HS-5 (cell line): ENCODE results near the gene STARD3.

Experiments used
- DNase-seq: peaks from one replicate; pipeline ENCODE4 v3.0.0-alpha.2; 2012; ENCODE audit warnings: low read depth

Gene STARD3

DNA sequence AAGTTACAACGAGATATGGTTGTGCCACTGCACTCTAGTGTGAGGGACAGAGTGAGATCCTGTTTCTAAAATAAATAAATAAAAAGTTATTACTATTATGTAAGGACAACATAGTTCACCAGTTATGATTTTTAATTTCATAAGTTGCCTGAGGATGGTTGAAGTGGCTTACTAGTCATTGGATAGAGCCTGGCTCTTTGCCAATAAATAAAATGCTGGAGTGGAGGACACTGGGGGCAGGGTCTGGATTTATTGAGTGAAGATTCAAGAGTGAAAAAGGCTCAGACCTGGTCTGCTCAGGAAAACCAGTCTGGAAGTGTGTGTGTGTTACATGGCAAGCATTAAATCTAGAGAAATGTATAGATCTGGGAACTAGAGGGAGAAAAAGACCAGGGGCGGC lies 2.1 kb downstream of the STARD3 start:
- no peak for DNase-seq

DNA sequence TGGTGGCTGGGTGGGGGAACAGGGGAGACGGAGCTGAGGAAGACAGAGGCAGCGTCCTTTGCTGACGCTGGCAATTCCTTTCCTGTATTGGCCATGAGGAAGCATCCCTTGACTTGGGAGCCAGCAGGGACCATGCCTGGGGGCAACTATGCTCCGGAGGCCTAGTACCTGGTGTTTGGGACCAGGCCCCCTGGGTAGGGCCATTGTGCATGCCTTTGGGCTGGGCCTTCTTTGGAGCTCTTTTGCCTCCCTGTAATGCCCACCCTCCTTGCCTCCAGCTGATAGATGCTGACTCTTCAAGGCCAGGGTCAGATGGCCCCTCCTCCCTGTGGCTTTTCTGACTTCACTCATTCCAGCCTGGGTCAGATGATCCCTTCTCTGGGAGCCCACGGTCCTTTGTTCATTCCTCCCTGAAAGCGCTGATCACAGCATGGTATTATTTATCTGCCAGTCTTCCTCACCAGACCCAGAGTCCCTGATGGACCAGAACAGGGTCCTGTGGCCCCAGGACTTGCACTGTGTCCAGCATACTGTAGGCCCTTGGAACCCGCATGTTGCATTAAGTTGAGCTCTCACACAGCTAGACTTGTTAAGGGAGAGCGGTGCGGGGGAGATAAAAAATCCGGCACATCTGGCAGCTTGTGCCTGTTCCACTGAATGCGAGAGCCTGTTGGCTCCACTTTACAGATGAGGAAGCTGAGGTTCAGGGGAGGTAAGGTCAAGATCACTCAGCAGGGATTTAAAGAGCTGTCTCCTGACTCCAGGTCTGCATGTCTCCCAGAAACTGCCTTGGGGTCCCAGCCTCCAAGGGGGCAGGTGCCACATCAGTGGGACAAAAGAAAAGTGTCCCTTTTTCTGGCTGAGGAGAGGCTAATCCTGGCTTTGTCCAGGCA lies 2.9 kb downstream of the STARD3 start:
- no peak for DNase-seq

DNA sequence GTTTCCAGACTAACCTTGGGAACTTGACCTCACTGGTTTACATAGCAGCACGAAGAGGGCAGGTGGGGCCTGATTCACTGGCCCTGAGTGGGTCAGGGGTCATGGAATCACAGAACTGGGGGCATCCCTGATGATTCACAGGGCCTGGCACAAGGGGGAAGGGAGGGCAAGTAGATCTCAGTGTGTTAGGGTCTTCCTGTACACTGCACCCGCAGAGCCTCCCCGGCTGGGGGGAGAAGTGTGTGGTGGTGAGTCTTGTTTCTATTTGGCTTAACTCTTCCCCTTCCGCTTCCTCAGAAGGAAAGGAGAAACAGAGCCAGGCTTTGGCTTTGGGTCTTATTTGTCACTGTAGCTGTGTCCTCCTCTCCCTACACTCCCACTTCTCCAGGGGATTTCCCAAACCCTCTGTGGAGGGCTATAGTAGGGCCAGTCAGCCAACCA lies 3.7 kb downstream of the STARD3 start:
- no peak for DNase-seq

DNA sequence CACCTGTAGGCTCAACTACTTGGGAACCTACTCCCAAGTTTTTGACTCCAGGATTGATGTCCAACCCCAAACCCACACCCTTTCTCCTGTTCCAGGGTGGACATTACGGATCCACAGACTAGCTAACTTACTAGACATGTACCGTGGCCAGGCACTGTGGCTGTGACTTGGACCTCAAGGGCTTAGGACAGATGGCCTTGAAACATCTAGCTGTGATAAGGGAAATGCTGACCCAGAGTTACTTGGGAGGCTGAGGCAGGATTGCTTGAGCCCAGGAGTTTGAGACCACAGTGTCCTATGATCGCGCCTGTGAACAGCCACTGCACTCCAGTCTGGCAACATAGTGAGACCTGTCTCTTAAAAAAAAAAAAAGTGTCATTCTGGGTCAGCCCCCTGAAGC lies 4.2 kb downstream of the STARD3 start:
- no peak for DNase-seq

DNA sequence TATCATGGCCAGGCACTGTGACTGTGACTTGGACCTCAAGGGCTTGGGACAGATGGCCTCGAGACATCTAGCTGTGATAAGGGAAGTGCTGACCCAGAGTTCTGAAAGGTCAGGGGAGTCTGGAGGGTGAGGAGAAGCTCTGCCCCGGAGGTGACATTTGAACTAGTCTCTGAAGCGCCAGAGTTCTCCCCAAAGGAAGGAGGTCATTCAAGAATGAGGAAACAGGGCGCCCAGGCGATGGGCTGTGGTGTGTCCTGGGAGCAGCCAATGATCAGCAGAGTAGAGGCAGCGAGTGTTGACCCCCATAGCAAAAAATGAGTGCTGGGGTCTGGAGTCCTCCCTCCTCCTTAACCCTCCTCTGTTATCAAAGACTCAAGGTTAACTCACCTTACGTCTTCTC lies 4.9 kb downstream of the STARD3 start:
- DNase-seq = no peak

DNA sequence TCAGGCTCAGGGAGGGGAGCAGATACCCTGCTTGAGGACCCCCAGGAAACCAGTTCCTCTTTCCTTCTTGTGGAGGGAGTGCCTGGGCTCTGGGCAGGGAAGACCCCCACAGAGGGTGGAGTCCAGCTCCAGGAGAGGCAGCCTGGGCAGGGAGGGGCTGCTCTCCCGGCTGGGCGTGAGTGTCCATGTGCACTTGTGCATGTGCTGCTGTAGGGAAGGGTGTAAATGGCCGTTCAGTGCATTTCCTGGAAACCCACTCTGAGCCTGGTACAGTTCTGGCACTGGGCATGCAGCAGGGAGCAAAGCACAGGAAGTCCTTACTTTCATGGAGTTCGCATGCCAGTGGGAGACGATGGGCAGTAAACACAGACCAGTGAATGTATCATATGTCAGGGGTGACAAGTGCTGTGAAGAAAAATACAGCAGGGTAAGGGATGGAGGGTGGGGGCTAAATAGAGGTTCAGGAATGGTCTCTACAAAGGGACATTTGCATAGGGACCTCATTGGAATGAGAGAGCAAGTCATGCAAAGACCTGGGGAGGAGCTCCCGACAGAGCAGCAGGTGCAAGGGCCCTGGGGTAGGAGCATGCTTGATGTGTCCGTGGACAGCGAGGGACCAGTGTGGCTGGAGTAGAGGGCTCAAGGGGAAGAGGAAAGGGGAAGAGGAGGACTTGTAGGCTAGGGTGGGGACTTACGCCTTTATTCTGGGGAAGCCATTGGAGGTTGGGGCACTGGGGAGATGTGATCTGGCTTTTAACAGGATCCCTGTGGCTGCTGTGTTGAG lies 5.5 kb downstream of the STARD3 start:
- DNase-seq = no peak

DNA sequence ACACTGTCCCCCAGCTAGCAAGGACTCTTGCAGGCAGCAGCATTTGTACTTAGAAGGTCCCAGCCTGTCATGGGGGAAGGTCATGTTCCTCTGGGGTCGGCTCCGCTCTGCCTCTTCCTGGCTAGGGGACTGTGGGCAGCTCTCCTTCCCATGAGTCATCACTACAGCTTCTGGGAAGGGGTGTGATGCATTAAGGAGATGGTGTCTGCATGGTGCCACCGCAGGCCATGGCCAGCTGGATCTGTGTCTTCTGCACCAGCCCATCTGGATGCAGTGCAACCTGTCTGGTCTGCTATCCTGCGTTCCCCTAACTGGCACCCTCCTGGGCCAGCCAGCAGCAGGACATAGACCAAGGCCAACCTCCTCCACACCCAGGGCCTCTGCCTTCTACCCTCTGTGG lies 6.3 kb downstream of the STARD3 start:
- no peak for DNase-seq

DNA sequence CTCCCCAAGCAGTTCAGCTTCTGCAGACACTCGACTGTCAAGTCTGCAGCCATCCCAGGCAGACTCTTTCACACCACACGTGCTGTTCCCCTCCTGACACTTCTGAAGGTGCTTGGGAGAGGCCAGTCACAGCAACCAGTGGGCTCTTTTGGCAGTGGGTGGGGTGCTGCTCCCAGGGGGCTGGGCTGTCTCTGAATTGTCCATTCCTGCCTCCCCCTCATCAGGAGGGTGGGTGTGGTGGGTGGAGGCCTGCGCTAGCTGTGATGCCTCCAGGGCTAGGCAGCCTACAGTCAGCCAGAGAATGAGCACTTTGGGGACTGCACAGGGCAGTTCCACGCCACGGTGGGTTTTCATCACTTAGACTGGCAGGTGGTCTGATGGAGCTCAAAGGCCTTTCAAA lies 10.3 kb downstream of the STARD3 start:
- DNase-seq = no peak

DNA sequence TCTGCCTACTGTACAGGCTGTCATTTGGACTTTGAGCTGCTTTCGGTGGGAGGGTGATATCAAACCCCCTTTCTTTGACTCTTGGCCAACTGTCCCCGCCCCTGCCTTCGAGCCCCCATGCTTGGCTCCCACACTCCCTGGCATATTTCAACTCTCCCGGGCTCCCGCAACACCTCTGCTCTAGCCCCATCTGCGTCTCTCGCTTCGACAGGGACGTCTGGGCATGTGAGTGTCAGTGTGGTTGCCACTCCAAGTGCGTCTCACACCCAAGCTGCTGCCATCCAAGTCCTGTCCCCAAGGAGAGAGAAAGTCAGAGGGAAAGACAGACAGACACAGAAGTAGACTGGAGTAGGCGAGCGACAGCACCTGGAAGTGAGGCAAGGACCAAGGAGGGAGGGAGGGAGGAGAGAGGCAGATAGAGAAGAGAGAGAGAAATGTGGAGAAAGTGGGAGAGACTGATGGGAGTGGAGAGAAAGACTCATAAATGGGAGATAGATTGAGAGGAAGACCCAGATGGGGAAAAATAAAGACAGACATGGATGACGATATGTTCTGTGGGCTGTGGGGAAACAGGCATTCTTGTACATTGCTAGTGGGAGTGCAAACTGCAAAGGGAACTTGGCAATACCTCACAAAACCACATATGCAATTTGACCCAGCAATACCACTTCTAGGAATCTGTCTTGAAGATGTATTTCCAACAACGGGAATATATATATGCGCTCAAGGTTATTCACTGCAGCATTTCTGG lies 11.8 kb downstream of the STARD3 start:
- DNase-seq = no peak

DNA sequence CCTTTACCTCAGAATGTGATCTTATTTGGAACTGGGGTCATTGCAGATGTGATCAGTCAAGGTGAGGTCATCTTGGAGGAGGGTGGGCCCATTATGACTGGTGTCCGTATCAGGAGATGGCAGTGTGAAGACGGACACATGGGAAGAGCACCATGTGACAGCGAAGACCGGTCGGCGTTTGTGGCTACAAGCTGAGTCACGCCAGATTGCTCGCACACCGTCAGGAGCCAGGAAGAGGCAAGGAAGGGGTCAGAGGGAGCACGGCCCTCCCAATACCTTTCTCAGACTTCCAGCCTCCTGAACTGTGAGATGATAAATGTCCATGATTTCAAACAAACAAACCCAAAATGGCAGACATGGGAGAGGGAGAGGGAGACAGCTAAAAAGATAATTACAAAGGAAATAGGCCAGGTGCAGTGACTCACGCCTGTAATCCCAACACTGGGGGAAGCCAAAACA lies 13.2 kb downstream of the STARD3 start:
- DNase-seq = no peak

DNA sequence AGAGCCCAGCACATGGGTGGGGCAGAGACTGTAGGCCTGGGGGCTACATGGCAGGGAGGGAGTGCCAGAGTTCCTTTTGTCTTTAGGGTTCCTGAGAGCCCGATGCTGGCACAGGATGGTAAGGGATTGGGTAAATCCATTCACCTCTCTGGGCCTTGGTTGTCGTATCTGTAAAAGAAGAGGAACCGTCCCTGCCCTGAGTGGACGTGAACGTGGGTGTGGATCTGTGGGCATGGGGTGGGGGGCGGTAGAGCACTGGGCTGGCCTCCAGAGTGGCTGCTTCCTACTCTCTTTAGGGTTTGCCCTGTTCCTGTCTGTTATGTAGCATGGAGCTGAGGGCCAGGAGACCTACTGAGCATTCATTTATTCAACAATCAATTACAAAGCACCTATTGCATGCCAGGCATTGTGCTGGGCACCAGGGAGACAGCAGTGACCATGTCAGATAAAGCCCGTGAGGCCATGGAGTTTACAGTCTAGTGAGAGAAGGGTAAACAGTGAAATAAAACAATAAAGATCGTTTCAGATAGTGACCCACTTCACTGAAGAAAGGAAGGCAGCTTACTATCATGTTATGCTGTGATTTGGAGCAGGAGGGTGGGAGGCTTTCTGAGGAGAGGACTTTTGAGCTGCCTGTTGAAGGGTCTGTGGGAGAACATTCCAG lies 15.1 kb downstream of the STARD3 start:
- DNase-seq = no peak

DNA sequence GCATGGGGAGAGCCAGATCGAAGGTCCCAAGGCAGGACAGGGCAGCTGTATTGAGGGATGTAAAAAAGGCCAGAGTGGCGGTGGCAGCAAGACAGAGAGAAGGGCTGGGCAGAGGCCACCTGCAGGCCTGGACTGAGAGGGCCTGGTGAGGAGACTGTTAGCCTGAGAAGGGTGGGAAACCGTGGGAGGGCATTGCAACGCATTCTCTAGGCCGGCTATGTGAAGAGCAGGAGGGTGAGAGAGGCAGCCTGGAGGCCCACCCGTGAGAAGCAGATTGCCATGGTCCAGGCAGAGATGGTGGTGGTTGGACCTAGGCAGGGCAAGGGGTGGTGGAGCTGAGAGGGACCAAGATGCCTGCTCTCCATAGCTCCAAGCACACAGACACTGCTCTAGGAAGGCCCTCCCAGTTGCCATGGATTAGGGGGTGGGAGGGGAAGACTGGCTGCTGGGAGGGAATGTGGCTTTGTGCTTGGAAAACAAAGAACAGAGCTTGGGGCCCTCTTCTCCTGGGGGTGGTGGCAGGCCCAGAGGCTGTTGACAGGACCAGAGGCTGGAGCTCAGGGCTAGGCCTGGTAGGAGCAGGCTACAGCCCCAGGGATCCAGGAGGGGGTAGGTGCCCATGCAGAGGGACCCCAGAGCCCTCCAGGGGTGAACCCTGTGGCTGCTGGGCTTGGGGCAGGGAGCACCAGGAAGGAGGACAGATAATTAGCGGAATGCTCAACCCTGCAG lies 15.8 kb downstream of the STARD3 start:
- DNase-seq = no peak

DNA sequence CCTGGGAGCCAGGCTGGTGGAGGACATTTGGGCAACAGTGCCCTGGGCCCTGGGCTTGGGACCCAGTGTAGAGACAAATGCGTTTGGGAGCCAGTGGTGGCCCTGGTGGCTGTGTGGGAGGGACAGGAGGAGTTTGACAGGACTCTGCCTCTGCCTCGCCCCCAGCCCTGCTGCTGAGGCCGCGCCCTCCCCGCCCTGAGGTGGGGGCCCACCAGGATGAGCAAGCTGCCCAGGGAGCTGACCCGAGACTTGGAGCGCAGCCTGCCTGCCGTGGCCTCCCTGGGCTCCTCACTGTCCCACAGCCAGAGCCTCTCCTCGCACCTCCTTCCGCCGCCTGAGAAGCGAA lies 16.3 kb downstream of the STARD3 start:
- no peak for DNase-seq

DNA sequence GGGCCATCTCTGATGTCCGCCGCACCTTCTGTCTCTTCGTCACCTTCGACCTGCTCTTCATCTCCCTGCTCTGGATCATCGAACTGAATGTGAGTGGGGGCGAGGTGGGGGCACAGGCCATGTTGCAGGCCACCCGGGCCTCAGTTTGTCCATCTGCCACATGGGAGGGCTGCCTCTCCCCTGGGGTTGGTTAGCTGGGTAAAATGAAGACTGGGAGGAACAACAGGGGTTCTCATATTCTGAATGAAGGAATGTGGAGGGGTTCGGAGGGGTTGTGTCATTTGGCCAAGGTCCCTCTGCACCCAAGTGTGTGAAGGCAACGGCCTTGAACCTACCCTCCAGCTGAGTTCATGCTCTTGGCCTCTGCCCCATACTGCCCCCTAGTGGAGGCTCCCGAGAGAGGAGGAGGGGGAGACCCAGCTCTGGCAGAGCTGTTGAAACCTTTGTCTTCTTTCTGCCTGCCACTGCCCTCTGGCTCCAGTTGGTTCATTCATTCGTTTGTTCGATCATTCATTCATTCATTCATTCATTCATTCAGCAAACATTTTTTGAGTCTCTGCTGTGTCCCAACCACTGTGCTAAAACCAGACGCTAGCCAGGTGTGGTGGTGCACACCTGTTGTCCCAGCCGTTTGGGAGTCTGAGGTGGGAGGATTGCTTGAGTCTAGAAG lies 16.9 kb downstream of the STARD3 start:
- no peak for DNase-seq

DNA sequence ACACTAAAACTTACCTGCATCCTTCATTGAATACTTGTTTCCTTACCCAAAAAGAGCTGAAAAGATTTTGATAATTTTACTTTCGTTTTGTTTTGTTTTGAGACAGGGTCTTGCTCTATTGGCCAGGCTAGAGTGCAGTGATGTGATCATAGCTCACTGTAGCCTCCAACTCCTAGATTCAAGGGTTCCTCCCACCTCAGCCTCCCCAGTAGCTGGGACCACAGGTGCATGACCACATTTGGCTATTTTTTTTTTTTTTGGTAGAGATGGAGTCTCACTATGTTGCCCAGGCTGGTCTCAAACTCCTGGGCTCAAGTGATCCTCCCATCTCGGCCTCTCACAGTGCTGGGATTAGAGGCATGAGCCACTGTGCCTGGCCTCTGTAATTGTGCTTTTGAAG lies 18.2 kb downstream of the STARD3 start:
- DNase-seq = no peak

DNA sequence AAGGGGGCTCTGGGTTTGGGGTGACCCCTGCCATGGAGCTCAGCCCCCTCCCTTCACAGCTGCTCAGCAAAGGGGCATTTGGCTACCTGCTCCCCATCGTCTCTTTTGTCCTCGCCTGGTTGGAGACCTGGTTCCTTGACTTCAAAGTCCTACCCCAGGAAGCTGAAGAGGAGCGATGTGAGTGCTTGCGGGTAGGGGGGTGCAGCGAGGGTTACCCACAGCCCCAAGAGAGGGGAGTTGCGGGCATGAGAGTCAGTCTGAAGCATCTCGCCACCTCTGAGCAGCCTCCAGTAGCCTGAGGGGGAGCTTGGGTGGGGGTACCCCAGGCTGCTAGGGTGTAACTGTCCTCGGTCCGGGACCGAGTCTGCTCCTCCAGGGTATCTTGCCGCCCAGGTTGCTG lies 21.4 kb downstream of the STARD3 start:
- DNase-seq = no peak

DNA sequence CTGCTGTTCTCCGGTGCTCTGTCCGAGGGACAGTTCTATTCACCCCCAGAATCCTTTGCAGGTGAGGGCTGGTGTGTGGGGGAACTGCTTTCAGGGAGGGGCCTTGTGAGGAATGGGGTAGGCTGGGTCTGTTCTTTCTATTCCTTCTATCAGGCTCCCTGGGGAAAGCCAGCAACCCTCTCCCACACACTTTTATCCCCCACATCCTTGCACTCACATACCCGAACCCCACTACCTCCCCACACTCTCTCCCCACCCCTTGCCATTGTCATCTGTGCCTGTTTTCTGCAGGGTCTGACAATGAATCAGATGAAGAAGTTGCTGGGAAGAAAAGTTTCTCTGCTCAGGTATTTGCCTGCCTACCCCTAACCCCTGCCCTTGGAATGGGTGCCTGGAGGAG lies 21.8 kb downstream of the STARD3 start:
- DNase-seq = no peak

DNA sequence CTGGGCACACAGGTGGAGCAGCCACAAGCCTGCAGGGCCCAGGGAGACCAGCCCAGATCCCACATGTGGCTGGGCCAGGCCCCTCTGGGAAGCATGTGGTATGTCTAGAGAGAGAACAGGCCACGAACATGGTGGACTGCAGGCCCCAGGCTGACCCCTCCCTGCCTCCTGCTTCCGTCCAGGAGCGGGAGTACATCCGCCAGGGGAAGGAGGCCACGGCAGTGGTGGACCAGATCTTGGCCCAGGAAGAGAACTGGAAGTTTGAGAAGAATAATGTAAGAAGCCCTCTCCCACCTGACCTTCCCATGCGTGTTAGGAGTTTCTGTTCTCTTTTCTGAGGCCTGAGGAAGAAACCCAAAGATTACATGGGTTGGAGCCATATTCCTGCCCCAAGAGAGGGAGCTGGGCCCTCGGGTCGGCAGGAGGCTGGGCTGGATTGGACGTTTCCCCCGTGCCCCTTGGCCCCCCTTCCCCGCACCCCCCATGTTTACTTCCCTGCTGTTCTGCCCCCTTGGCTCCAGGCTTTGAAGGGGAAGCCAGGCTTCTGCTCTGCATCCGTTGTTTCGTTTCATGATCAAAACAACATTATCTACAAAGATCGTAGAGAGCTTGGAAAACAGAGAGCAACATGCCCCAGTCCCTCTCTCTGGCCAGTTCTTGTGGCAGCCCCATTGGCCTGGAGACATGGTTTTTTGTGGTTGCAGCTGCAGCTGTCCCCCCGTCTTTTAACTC lies 22.5 kb downstream of the STARD3 start:
- DNase-seq = no peak

DNA sequence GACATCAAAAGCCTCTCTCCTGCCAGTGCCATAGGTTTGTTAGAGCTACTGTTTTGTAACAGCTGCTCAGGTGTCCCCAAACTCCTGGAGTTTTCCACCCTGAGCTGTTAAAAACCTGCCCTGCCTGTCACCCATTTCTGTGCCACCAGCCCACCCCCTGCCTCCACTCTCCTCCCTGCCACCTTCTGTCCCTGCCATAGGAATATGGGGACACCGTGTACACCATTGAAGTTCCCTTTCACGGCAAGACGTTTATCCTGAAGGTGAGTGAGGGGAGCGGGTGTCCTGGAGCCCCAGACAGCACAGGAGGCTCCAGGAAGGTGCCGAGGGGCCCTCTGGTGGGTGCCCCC lies 23.0 kb downstream of the STARD3 start:
- no peak for DNase-seq
